Activated naive CD8-positive, alpha-beta T cell treated with anti-CD3 and anti-CD28 coated beads, Interleukin-2, amount 10 ng/mL, durations not matched to agents 7 days and 5 days (primary cell): ENCODE measurements around the gene DNAAF8. TPM values are rescaled to one million over a fixed set of nuclear protein-coding genes. Genes with fewer than 3 reads are reported as not detected.

ENCODE experiments used
- ATAC-seq: fragments of 150-1000 bp; cut with Tn5 transposase; one replicate; pipeline ENCODE4 v1.10.0; 2021; ENCODE audit warnings: low read depth, moderate library complexity
- POLR2A ChIA-PET: fragments of 350-600 bp; sonication (Branson Sonifier 250); formaldehyde crosslinking; loops from one replicate; lab custom pipeline; 2021; ENCODE audit warnings: antibody characterized with exemption; lab: Charles Lee
- DNase-seq: peaks from one replicate; pipeline ENCODE4 v3.0.0; 2021
- H3K27ac Mint-ChIP-seq: one replicate; pipeline ENCODE4 v1.8.0; 2022; ENCODE audit warnings: mild to moderate bottlenecking, mixed read lengths
- H3K27me3 Mint-ChIP-seq: one replicate; pipeline ENCODE4 v1.8.0; 2022; ENCODE audit warnings: mild to moderate bottlenecking, moderate library complexity, mixed read lengths
- H3K36me3 Mint-ChIP-seq: one replicate; pipeline ENCODE4 v1.8.0; 2021; ENCODE audit warnings: mild to moderate bottlenecking, mixed read lengths
- H3K4me1 Mint-ChIP-seq: one replicate; pipeline ENCODE4 v1.8.0; 2021; ENCODE audit warnings: mixed read lengths
- H3K4me3 Mint-ChIP-seq: one replicate; pipeline ENCODE4 v1.8.0; 2022; ENCODE audit warnings: mild to moderate bottlenecking, moderate library complexity, mixed read lengths
- H3K9me3 Mint-ChIP-seq: one replicate; pipeline ENCODE4 v1.8.0; 2021; ENCODE audit warnings: mixed read lengths
- total RNA-seq, 2 experiments: library from RNA; stranded (reverse); gene quantifications; one replicate each; pipeline ENCODE4 v1.2.3, GENCODE V29; 2021

The DNAAF8 gene
- total RNA-seq, result under 1 TPM in 1 of 2 experiments, not detected in 1; 0.23 TPM

- DNase-seq (peak; percentile 90), ATAC-seq (peak; percentile 74)
- H3K27me3 Mint-ChIP-seq, result no peaks in the 10 kb centered on the region
- peaks cover 15% of the 10 kb centered on the region for H3K4me1 Mint-ChIP-seq
- no peaks in the 10 kb centered on the region for H3K9me3 Mint-ChIP-seq
- H3K4me3 Mint-ChIP-seq, result peak within 1 kb of the TSS; percentile 83
- peak within 1 kb of the TSS; percentile 81 for H3K27ac Mint-ChIP-seq
- H3K36me3 Mint-ChIP-seq, result no peaks in the 10 kb centered on the region
- POLR2A ChIA-PET, result interaction anchor here (0.5 to 4.0 kb wide), 25 partner anchors 10 to 258 kb away, joined by 3 to 28 read pairs (median 5); partner anchors contain the start of genes HMOX2, NUDT16L1, ROGDI and ZNF500
Observed at GRCh38 chr16:4734063-4734729, at the start of gene DNAAF8, which contains the start of gene ANKS3. Gene DNAAF8, plus strand, starts transcription at chr16:4734537. Its CDS starts 1,978 bp downstream, at chr16:4736515. Gene ANKS3, minus strand, starts transcription at chr16:4734271. Its CDS starts 4,122 bp downstream, at chr16:4730149.

GRCh38 chr16:4684763-4685162 lies 49.6 kb upstream of the DNAAF8 start:
- POLR2A ChIA-PET, result interaction anchor here (1.0 to 1.3 kb wide), 2 partner anchors 9 to 16 kb away, joined by 4 read pairs; no protein-coding TSS in a partner anchor
- ATAC-seq, result no peak
- no peak overlapping the region for H3K4me3 Mint-ChIP-seq

GRCh38 chr16:4685292-4685691 lies 49.0 kb upstream of the DNAAF8 start:
- Mint-ChIP-seq H3K27ac (no peak overlapping the region), H3K4me1 (peaks cover 5% of the 10 kb centered on the region), H3K4me3 (no peak overlapping the region), H3K27me3 (no peaks in the 10 kb centered on the region), H3K9me3 (no peaks in the 10 kb centered on the region), H3K36me3 (peaks cover 5% of the 10 kb centered on the region)
- ATAC-seq (no peak), DNase-seq (no peak)
- POLR2A ChIA-PET, result interaction anchor here (1.0 to 1.3 kb wide), 2 partner anchors 8 to 16 kb away, joined by 4 read pairs; no protein-coding TSS in a partner anchor

More at GRCh38 chr16:4684763-4685162, 49.6 kb upstream of the DNAAF8 start:
- Mint-ChIP-seq H3K27ac (peak overlapping the region; percentile 70), H3K27me3 (no peaks in the 10 kb centered on the region), H3K4me1 (peaks cover 5% of the 10 kb centered on the region), H3K9me3 (no peaks in the 10 kb centered on the region), H3K36me3 (peaks cover 5% of the 10 kb centered on the region)
- no peak for DNase-seq

- Mint-ChIP-seq H3K36me3 (peaks cover 7% of the 10 kb centered on the region), H3K4me3 (no peak overlapping the region), H3K9me3 (no peaks in the 10 kb centered on the region), H3K27me3 (no peaks in the 10 kb centered on the region), H3K27ac (no peak overlapping the region), H3K4me1 (peaks cover 5% of the 10 kb centered on the region)
- DNase-seq (no peak), ATAC-seq (no peak)
- POLR2A ChIA-PET, result no interaction called here
Observed at GRCh38 chr16:4685776-4686496, 48.4 kb upstream of the DNAAF8 start.

- H3K36me3 Mint-ChIP-seq, result peaks cover 7% of the 10 kb centered on the region
Observed at GRCh38 chr16:4686497-4687210, 47.7 kb upstream of the DNAAF8 start.

GRCh38 chr16:4687416-4687815 lies 46.9 kb upstream of the DNAAF8 start:
- no peak overlapping the region for H3K4me3 Mint-ChIP-seq
- H3K36me3 Mint-ChIP-seq, result peaks cover 7% of the 10 kb centered on the region
- no peaks in the 10 kb centered on the region for H3K9me3 Mint-ChIP-seq
- H3K27me3 Mint-ChIP-seq, result no peaks in the 10 kb centered on the region
- no peak for ATAC-seq
- no peak overlapping the region for H3K27ac Mint-ChIP-seq
- H3K4me1 Mint-ChIP-seq, result peaks cover 5% of the 10 kb centered on the region
- POLR2A ChIA-PET, result no interaction called here
- DNase-seq, result no peak

More at GRCh38 chr16:4686497-4687210, 47.7 kb upstream of the DNAAF8 start:
- no peaks in the 10 kb centered on the region for H3K9me3 Mint-ChIP-seq
- POLR2A ChIA-PET, result no interaction called here
- peaks cover 4% of the 10 kb centered on the region for H3K4me1 Mint-ChIP-seq
- ATAC-seq (no peak), DNase-seq (no peak)
- H3K27ac Mint-ChIP-seq, result no peak overlapping the region
- H3K4me3 Mint-ChIP-seq, result no peak overlapping the region
- H3K27me3 Mint-ChIP-seq, result no peaks in the 10 kb centered on the region

- no peak for DNase-seq
Observed at GRCh38 chr16:4687946-4688673, 46.2 kb upstream of the DNAAF8 start.

GRCh38 chr16:4688674-4689045 lies 45.7 kb upstream of the DNAAF8 start:
- no peaks in the 10 kb centered on the region for H3K27me3 Mint-ChIP-seq
- peaks cover 4% of the 10 kb centered on the region for H3K36me3 Mint-ChIP-seq
- no peak overlapping the region for H3K27ac Mint-ChIP-seq
- H3K4me1 Mint-ChIP-seq, result peaks cover 7% of the 10 kb centered on the region
- no peaks in the 10 kb centered on the region for H3K9me3 Mint-ChIP-seq
- DNase-seq, result peak; percentile 19
- no peak overlapping the region for H3K4me3 Mint-ChIP-seq
- no peak for ATAC-seq
- POLR2A ChIA-PET, result no interaction called here

More at GRCh38 chr16:4687946-4688673, 46.2 kb upstream of the DNAAF8 start:
- Mint-ChIP-seq H3K27ac (no peak overlapping the region), H3K36me3 (peaks cover 5% of the 10 kb centered on the region), H3K27me3 (no peaks in the 10 kb centered on the region), H3K4me3 (no peak overlapping the region), H3K9me3 (no peaks in the 10 kb centered on the region), H3K4me1 (peaks cover 7% of the 10 kb centered on the region)
- no peak for ATAC-seq
- POLR2A ChIA-PET, result no interaction called here

- H3K36me3 Mint-ChIP-seq, result peaks cover 4% of the 10 kb centered on the region
- no peak overlapping the region for H3K27ac Mint-ChIP-seq
- DNase-seq (peak; percentile 27), ATAC-seq (no peak)
- H3K4me1 Mint-ChIP-seq, result peaks cover 7% of the 10 kb centered on the region
- POLR2A ChIA-PET, result no interaction called here
- no peaks in the 10 kb centered on the region for H3K27me3 Mint-ChIP-seq
- no peak overlapping the region for H3K4me3 Mint-ChIP-seq
- H3K9me3 Mint-ChIP-seq, result no peaks in the 10 kb centered on the region
Observed at GRCh38 chr16:4689091-4689671, 45.2 kb upstream of the DNAAF8 start.

GRCh38 chr16:4689864-4690704 lies 44.3 kb upstream of the DNAAF8 start:
- Mint-ChIP-seq H3K27ac (no peak overlapping the region), H3K27me3 (no peaks in the 10 kb centered on the region), H3K36me3 (peaks cover 4% of the 10 kb centered on the region), H3K4me3 (no peak overlapping the region), H3K9me3 (no peaks in the 10 kb centered on the region), H3K4me1 (peaks cover 7% of the 10 kb centered on the region)
- POLR2A ChIA-PET, result no interaction called here
- ATAC-seq (no peak), DNase-seq (no peak)

- POLR2A ChIA-PET, result interaction anchor here (2.1 to 3.5 kb wide), 2 partner anchors 9 to 43 kb away, joined by 8 to 22 read pairs; partner anchors contain the start of genes ANKS3 and DNAAF8
- H3K36me3 Mint-ChIP-seq, result peaks cover 2% of the 10 kb centered on the region
- DNase-seq, result peak; percentile 31
- H3K4me3 Mint-ChIP-seq, result no peak overlapping the region
- no peaks in the 10 kb centered on the region for H3K9me3 Mint-ChIP-seq
- H3K27me3 Mint-ChIP-seq, result no peaks in the 10 kb centered on the region
- peak overlapping the region; percentile 73 for H3K27ac Mint-ChIP-seq
- ATAC-seq, result no peak
- H3K4me1 Mint-ChIP-seq, result peaks cover 12% of the 10 kb centered on the region
Observed at GRCh38 chr16:4690946-4691665, 43.2 kb upstream of the DNAAF8 start.
